GM23248 (cell line): ENCODE measurements around the gene VASN. TPM values are rescaled to one million over a fixed set of nuclear protein-coding genes. Genes with fewer than 3 reads are reported as not detected.

Source experiments
- DNase-seq: peaks from one replicate; pipeline ENCODE4 v3.0.0-alpha.2; 2015
- H2AFZ ChIP-seq: fragments of 200-600 bp; sonication (generic); 2 replicates; pipeline ENCODE4 v1.6.1; 2016; ENCODE audit warnings: antibody characterized with exemption
- H3F3A ChIP-seq: fragments of 200-600 bp; sonication (generic); 2 replicates; pipeline ENCODE4 v1.6.1; 2016; ENCODE audit warnings: mild to moderate bottlenecking, antibody characterized with exemption, mixed run types; ENCODE audit not compliant: insufficient read depth
- H3K27ac ChIP-seq: fragments of 200-600 bp; sonication (generic); 2 replicates; pipeline ENCODE4 v1.5.1; 2016; ENCODE audit warnings: mild to moderate bottlenecking
- H3K27me3 ChIP-seq: fragments of 200-600 bp; sonication (generic); replicated peaks from 2 replicates; pipeline ENCODE4 v1.6.1; 2016; ENCODE audit warnings: mild to moderate bottlenecking; ENCODE audit not compliant: insufficient read depth
- H3K36me3 ChIP-seq: fragments of 200-600 bp; sonication (generic); 2 replicates; pipeline ENCODE4 v1.6.1; 2016; ENCODE audit warnings: low read depth, mild to moderate bottlenecking
- H3K4me1 ChIP-seq: fragments of 200-600 bp; sonication (generic); 2 replicates; pipeline ENCODE4 v1.6.1; 2016; ENCODE audit warnings: mild to moderate bottlenecking; ENCODE audit not compliant: insufficient read depth
- H3K4me2 ChIP-seq: fragments of 200-600 bp; sonication (generic); one replicate; pipeline ENCODE4 v1.6.1; 2016; ENCODE audit warnings: mild to moderate bottlenecking; ENCODE audit not compliant: unreplicated experiment
- H3K4me3 ChIP-seq: fragments of 200-600 bp; sonication (generic); 2 replicates; pipeline ENCODE4 v1.5.1; 2016; ENCODE audit warnings: mild to moderate bottlenecking
- H3K79me2 ChIP-seq: fragments of 200-600 bp; sonication (generic); 2 replicates; pipeline ENCODE4 v1.6.1; 2016; ENCODE audit warnings: mild to moderate bottlenecking; ENCODE audit not compliant: insufficient read depth
- H3K9ac ChIP-seq: fragments of 200-600 bp; sonication (generic); 2 replicates; pipeline ENCODE4 v1.6.1; 2016; ENCODE audit warnings: mild to moderate bottlenecking
- H3K9me2 ChIP-seq: fragments of 200-600 bp; sonication (generic); 2 replicates; pipeline ENCODE4 v1.6.1; 2016; ENCODE audit warnings: mixed run types, mild to moderate bottlenecking, moderate library complexity; ENCODE audit not compliant: insufficient read depth
- H3K9me3 ChIP-seq: fragments of 200-600 bp; sonication (generic); one replicate; pipeline ENCODE4 v1.6.1; 2017; ENCODE audit warnings: low read depth
- H4K20me1 ChIP-seq: fragments of 200-600 bp; sonication (generic); 2 replicates; pipeline ENCODE4 v1.6.0; 2016; ENCODE audit not compliant: insufficient read depth
- EZH2 ChIP-seq: fragments of 200-600 bp; sonication (generic); IDR thresholded peaks from 2 replicates; pipeline ENCODE4 v1.6.1; 2018; ENCODE audit warnings: antibody characterized with exemption, mild to moderate bottlenecking; ENCODE audit not compliant: insufficient read depth, poor library complexity, severe bottlenecking
- EZH2phosphoT487 ChIP-seq: fragments of 200-600 bp; sonication (generic); IDR thresholded peaks from 2 replicates; pipeline ENCODE4 v1.6.1; 2018; ENCODE audit warnings: antibody characterized with exemption, moderate library complexity, mild to moderate bottlenecking, low read depth; ENCODE audit not compliant: insufficient read depth
- WGBS, 2 experiments: methylation state at CpG; one replicate each; pipeline ENCODE4 v1.1.6; 2015 to 2017; ENCODE audit warnings: low lambda C conversion rate in 2 of 2, low coverage in 1 of 2; ENCODE audit errors: missing lambda C conversion rate in 2 of 2; 5-methylcytosine and 5-hydroxymethylcytosine counted together
- in situ Hi-C: fragments of 300-500 bp; cut with MboI; formaldehyde crosslinking; loops from 2 replicates; pipeline ENCODE4 v1.15.0; 2020
- polyA plus RNA-seq: library from polyadenylated mRNA; unstranded; fragments of >200 nt; fragmentation: Nextera tagmentation; extraction: Ambion mirVana; gene quantifications from 2 replicates; pipeline ENCODE4 v1.2.1, GENCODE V29; 2016
- total RNA-seq: library from RNA; depleted of rRNA; stranded (reverse); fragments of >200 nt; shearing (Covaris generic); gene quantifications from 2 replicates; pipeline ENCODE4 v1.2.3, GENCODE V29; 2014

The VASN gene
- total and polyA plus RNA-seq, 2 experiments from 2014 or later: 160 to 223 TPM

GRCh38 chr16:4323845-4324488 lies 47.7 kb upstream of the VASN start:
- Histone ChIP-seq H3K27me3 (no peaks in the 10 kb centered on the region), H3K36me3 (no peaks in the 10 kb centered on the region), H3K4me3 (no peak overlapping the region), H3K27ac (no peak overlapping the region; the same call in 1 of the 2 replicates), H3K9me2 (no peaks in the 10 kb centered on the region), H3K9me3 (no peaks in the 10 kb centered on the region), H3K4me1 (peaks cover 8% of the 10 kb centered on the region; the same call in 1 of the 2 replicates), H4K20me1 (no peaks in the 10 kb centered on the region; the same call in 1 of the 2 replicates), H3K9ac (peak overlapping the region; percentile 42; the same call in 1 of the 2 replicates), H3K4me2 (no peak overlapping the region), H3K79me2 (peaks cover 97% of the 10 kb centered on the region), H3F3A (no peaks in the 10 kb centered on the region), H2AFZ (no peak overlapping the region)
- peak; percentile 70 for DNase-seq
- TF ChIP-seq EZH2: no peak
- TF ChIP-seq EZH2phosphoT487: no peak
- in situ Hi-C loops: loop anchor here (10.0 kb wide), 1 partner anchor 119 kb away; no protein-coding TSS in a partner anchor
- 13 to 15% methylated on average over 11 to 12 of the region's 12 CpGs for WGBS, 2 experiments

GRCh38 chr16:4324492-4325252 lies 47.0 kb upstream of the VASN start:
- Histone ChIP-seq H3K9ac (peak overlapping the region; percentile 42; the same call in 1 of the 2 replicates), H4K20me1 (no peaks in the 10 kb centered on the region; the same call in 1 of the 2 replicates), H3K36me3 (no peaks in the 10 kb centered on the region), H3K79me2 (peaks cover 97% of the 10 kb centered on the region), H3K4me1 (peaks cover 8% of the 10 kb centered on the region; the same call in 1 of the 2 replicates), H3K4me3 (no peak overlapping the region), H3K9me2 (no peaks in the 10 kb centered on the region), H3K27me3 (no peaks in the 10 kb centered on the region), H3K4me2 (no peak overlapping the region), H3K9me3 (no peaks in the 10 kb centered on the region), H3K27ac (no peak overlapping the region), H3F3A (peaks cover 2% of the 10 kb centered on the region; the same call in 1 of the 2 replicates), H2AFZ (no peak overlapping the region)
- no peak for DNase-seq
- TF ChIP-seq EZH2phosphoT487 (no peak), EZH2 (no peak)
- 64 to 65% methylated on average over 17 to 21 of the region's 22 CpGs for WGBS, 2 experiments
- in situ Hi-C loops: loop anchor here (10.0 kb wide), 1 partner anchor 120 kb away; no protein-coding TSS in a partner anchor

- in situ Hi-C loops: loop anchor here (10.0 kb wide), 1 partner anchor 121 kb away; no protein-coding TSS in a partner anchor
- Histone ChIP-seq H3K4me2 (no peak overlapping the region), H2AFZ (no peak overlapping the region), H3K9ac (no peak overlapping the region), H3K9me2 (no peaks in the 10 kb centered on the region), H3K36me3 (no peaks in the 10 kb centered on the region), H3K4me1 (peaks cover 8% of the 10 kb centered on the region; the same call in 1 of the 2 replicates), H3F3A (peaks cover 7% of the 10 kb centered on the region), H4K20me1 (no peaks in the 10 kb centered on the region; the same call in 1 of the 2 replicates), H3K27ac (no peak overlapping the region), H3K27me3 (no peaks in the 10 kb centered on the region), H3K9me3 (no peaks in the 10 kb centered on the region), H3K4me3 (no peak overlapping the region), H3K79me2 (peaks cover 96% of the 10 kb centered on the region)
- no peak for DNase-seq
- WGBS, 2 experiments: 82 to 87% methylated on average over 6 of the region's 6 CpGs
- TF ChIP-seq EZH2phosphoT487: no peak
- no peak for TF ChIP-seq EZH2
These were observed 46.3 kb upstream of the VASN start for GRCh38 chr16:4325253-4325758.

GRCh38 chr16:4327386-4328045 lies 44.1 kb upstream of the VASN start:
- Histone ChIP-seq H3K4me2 (peak overlapping the region; percentile 69), H3K27ac (no peak overlapping the region), H4K20me1 (no peaks in the 10 kb centered on the region; the same call in 1 of the 2 replicates), H3K36me3 (no peaks in the 10 kb centered on the region), H2AFZ (peak overlapping the region; percentile 70), H3K27me3 (no peaks in the 10 kb centered on the region), H3K79me2 (peaks cover 84% of the 10 kb centered on the region), H3K4me3 (peak overlapping the region; percentile 72), H3K9ac (peak overlapping the region; percentile 79), H3K4me1 (peaks cover 8% of the 10 kb centered on the region; the same call in 1 of the 2 replicates), H3K9me2 (no peaks in the 10 kb centered on the region), H3F3A (peaks cover 7% of the 10 kb centered on the region), H3K9me3 (no peaks in the 10 kb centered on the region)
- in situ Hi-C loops: loop anchor here (10.0 kb wide), 1 partner anchor 123 kb away; no protein-coding TSS in a partner anchor
- 5 to 9% methylated on average over 16 to 42 of the region's 57 CpGs for WGBS, 2 experiments
- DNase-seq: peak; percentile 35
- TF ChIP-seq EZH2phosphoT487 (no peak), EZH2 (no peak)
